ENCODE measurements around the gene C6orf120.
A peak's percentile ranks its signal among the peaks of the same experiment; 100 is the strongest.

Gene C6orf120

DNA sequence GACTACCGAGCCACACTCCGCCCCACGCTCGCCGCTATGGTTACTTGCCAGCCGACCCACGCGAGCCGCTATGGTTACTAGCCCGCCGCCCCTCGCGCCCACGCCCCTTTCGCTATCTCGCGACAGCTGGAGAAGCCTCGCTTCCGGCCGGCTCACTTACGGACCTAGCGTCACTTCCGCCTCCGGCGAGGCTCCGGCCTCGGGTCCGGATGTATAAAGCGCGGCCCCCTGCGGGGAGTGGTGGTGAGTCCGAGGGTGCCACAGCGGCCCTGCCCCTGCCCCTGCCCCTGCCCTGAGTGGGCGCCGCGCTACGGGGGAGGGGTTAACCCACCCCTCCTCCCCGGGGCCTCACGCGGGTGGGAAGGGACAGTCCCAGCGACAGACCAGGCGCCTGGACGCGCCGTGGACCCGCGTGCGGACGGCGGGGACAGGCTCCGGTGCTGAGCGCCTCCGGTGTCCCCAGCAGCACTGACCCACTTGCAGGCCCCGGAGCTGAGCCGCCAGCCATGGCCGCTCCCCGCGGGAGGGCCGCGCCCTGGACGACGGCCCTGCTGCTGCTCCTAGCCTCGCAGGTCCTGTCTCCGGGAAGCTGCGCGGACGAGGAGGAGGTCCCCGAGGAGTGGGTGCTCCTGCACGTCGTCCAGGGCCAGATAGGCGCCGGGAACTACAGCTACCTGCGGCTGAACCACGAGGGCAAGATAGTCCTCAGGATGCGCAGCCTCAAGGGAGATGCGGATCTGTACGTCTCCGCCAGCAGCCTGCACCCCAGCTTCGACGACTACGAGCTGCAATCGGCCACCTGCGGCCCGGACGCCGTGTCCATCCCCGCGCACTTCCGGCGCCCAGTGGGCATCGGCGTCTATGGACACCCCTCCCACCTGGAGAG, at the start of gene C6orf120, which contains the start of gene WDR27:
TSS of gene C6orf120 (plus strand) at position 173 of the 886 bp plus-strand sequence. CDS start at position 507, 334 bp downstream.
TSS of gene WDR27 (minus strand) at position 76 of the 886 bp plus-strand sequence. CDS start 13,024 bp downstream, outside the sequence.
- TF ChIP-seq, protein P1, sequence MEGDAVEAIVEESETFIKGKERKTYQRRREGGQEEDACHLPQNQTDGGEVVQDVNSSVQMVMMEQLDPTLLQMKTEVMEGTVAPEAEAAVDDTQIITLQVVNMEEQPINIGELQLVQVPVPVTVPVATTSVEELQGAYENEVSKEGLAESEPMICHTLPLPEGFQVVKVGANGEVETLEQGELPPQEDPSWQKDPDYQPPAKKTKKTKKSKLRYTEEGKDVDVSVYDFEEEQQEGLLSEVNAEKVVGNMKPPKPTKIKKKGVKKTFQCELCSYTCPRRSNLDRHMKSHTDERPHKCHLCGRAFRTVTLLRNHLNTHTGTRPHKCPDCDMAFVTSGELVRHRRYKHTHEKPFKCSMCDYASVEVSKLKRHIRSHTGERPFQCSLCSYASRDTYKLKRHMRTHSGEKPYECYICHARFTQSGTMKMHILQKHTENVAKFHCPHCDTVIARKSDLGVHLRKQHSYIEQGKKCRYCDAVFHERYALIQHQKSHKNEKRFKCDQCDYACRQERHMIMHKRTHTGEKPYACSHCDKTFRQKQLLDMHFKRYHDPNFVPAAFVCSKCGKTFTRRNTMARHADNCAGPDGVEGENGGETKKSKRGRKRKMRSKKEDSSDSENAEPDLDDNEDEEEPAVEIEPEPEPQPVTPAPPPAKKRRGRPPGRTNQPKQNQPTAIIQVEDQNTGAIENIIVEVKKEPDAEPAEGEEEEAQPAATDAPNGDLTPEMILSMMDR (IDR thresholded peaks at IDR 0.05), result no peak
- DNase-seq, result peak; percentile 96 to 97
- Histone ChIP-seq H3K4me3 (peak within 1 kb of the TSS; percentile 77 to 85), H3K27me3 (no peaks in the 10 kb centered on the region), H3K36me3 (peaks cover 0 to 8% (median under 1%) of the 10 kb centered on the region in 3 donors), H3K4me1 (peaks cover 5 to 43% (median 32%) of the 10 kb centered on the region in 4 donors), H3K9me3 (no peaks in the 10 kb centered on the region), H3K27ac (peak within 1 kb of the TSS; percentile 89 to 99)
- intact Hi-C loops (cut with DNase I; ENCODE audit: low total_unique reads), result loop anchor here (2.0 kb wide), 1 partner anchor 21 kb away; no protein-coding TSS in a partner anchor

DNA sequence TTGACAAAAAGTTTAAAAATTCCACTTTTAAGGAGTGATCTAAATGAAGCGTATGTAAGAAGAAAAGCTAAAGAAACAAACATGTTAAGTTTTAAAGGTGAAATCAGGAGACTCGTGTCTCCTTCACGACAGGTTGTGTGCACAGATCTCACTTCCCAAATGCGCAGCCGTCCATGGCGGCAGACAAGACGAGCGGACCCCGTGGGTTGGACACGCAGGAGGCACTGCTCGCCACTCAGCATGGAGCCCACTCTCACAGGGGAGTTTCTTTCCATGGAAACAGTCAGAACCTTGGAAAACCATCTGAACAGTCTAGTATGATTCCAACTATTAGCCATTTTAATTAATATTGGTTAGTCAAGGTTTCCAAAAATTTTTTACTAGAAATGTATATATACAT, 49.0 kb upstream of the C6orf120 start:
- TF ChIP-seq, protein P1 (IDR thresholded peaks at IDR 0.05), result no peak
- H3K4me3 ChIP-seq, result no peak overlapping the region
- H3K27me3 ChIP-seq, result no peaks in the 10 kb centered on the region
- no peaks in the 10 kb centered on the region for H3K9me3 ChIP-seq
- peaks cover 0 to 36% (median 9%) of the 10 kb centered on the region in 3 donors for H3K36me3 ChIP-seq
- no peak for DNase-seq
- H3K27ac ChIP-seq, result no peak overlapping the region
- intact Hi-C loops (cut with DNase I; ENCODE audit: low total_unique reads), result no loop called here
- H3K4me1 ChIP-seq, result peaks cover 0 to 6% (median 4%) of the 10 kb centered on the region in 4 donors

DNA sequence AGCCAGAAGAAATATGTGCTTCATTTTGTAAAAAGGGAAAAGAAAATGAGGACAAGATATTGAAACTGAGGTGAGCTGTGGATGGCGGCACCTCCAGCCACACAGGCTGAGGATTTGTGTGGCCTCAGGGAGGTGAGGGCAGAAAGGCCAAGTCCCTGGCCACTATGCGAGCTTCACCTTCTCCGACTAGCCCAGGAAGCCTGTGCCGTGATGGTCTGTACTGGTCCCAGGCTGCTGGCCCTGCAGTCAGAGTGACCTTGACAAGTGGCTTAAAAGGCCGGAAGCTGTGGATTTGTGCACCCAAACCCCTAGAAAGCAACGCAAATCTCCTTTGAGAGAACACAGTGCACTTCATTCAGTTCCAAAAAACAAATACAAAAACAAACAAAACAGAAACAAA, 48.2 kb upstream of the C6orf120 start:
- Histone ChIP-seq H3K27ac (peak overlapping the region; percentile 45 to 82), H3K36me3 (peaks cover 0 to 36% (median 4%) of the 10 kb centered on the region in 3 donors), H3K4me3 (peak overlapping the region in 1 of 2 donors; percentile 52), H3K9me3 (no peaks in the 10 kb centered on the region), H3K4me1 (peaks cover 0 to 6% (median 4%) of the 10 kb centered on the region in 4 donors), H3K27me3 (no peaks in the 10 kb centered on the region)
- no peak for DNase-seq
- TF ChIP-seq, protein P1 (IDR thresholded peaks at IDR 0.05), result no peak
- intact Hi-C loops (cut with DNase I; ENCODE audit: low total_unique reads), result no loop called here

DNA sequence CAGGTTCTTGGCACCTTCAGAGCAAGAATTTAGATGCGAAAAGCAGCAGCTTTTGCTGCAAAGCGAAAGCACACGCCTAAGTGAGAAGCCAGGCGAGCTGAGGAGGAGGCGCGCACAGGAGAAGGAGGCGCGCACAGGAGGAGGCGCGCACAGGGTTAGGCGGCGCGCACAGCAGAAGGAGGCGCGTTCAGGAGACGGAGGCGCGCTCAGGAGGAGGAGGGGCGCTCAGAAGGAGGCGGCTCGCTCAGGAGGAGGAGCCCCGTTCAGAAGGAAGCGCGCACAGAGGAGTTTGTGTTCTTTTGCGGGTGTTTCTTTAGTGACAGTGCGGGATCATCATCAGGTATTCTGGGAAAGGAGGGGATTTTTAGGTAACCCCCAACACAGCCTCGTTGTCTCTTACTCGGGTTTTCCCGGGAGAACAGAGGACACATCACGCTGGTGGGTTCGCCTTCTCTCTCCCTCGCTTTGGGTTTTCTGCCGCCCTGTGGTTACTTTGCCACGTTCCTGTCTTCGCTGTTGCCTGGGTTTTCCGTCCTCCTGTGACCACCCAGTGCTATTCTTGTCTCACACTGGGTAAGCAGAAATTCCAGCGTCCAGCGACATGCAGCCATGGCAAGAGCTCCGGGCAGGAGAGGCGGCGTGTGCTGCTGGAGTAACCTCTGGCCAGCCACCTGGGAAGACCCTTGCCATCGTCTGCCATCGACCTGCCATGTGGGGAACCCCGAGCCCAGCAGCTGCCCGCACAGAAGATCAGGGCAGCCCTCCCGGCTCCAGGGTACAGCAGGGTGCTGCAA, 47.1 kb upstream of the C6orf120 start:
- H3K4me3 ChIP-seq, result peak overlapping the region; percentile 51 to 52
- peaks cover 0 to 47% (median 8%) of the 10 kb centered on the region in 3 donors for H3K36me3 ChIP-seq
- TF ChIP-seq, protein P1 (IDR thresholded peaks at IDR 0.05), result peak in 1 of 2 experiments; percentile 7
- peak overlapping the region; percentile 45 to 82 for H3K27ac ChIP-seq
- intact Hi-C loops (cut with DNase I; ENCODE audit: low total_unique reads), result no loop called here
- no peaks in the 10 kb centered on the region for H3K9me3 ChIP-seq
- peaks cover 0 to 6% (median 4%) of the 10 kb centered on the region in 4 donors for H3K4me1 ChIP-seq
- DNase-seq, result peak; percentile 64 to 84
- no peaks in the 10 kb centered on the region for H3K27me3 ChIP-seq

DNA sequence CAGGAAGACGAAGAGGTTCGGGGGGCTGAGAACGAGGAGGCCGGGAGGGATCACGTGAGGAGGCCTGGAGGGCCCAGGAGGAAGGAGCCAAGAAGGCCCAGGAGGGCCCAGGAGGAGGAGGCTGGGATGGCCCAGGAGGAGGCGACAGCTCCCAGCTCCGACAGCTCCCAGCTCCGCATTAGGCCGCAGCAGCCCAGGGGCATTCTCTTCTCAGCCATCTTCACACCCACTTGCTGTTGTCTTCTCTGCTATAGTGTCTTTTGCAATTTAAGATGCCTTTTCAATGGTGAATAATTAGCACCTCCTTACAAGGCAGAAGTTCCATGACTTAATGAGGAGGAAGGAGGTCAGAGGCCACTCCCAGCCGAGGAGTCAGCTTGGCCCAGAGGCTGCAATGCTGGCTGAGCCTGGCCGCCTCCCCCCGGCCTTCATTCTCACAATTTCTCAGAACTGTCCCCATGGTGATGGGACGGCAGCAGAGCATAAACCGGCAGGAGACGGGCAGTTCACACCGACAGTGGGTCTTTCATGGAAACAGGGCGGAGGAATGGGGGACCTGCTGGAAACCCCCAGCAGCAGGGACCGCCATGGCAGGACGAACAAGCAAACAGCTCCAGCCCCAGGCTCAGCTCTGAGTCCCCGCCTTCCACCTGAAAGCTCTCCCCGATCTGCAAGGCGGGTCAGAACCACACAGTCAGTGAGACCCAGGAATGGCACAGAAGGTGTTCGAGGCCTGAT, 45.2 kb upstream of the C6orf120 start:
- peaks cover 0 to 58% (median 23%) of the 10 kb centered on the region in 3 donors for H3K36me3 ChIP-seq
- no peak overlapping the region for H3K4me3 ChIP-seq
- H3K9me3 ChIP-seq, result no peaks in the 10 kb centered on the region
- H3K27ac ChIP-seq, result no peak overlapping the region
- no peak for DNase-seq
- H3K27me3 ChIP-seq, result no peaks in the 10 kb centered on the region
- H3K4me1 ChIP-seq, result peaks cover 0 to 6% (median 4%) of the 10 kb centered on the region in 4 donors
- intact Hi-C loops (cut with DNase I; ENCODE audit: low total_unique reads), result no loop called here
- TF ChIP-seq, protein P1 (IDR thresholded peaks at IDR 0.05), result no peak

Data from tibial artery (tissue), 4 donors.